GM19099 (cell line): Measurements from ENCODE around the gene F10.

ENCODE experiments used
- POLR2A ChIP-seq: IDR thresholded peaks from 3 replicates; pipeline ENCODE4 v1.6.1; 2011; ENCODE audit warnings: low read depth; ENCODE audit not compliant: insufficient read length; ENCODE audit errors: extremely low read depth

Gene F10

GRCh38 chr13:113122550-113123225 lies at the start of gene F10:
Gene F10, plus strand, starts transcription at chr13:113122799. Its CDS starts 57 bp downstream, at chr13:113122856.
- no peak for TF ChIP-seq POLR2A

- TF ChIP-seq POLR2A, result no peak
Observed at GRCh38 chr13:113073942-113074341, 48.7 kb upstream of the F10 start.

GRCh38 chr13:113074401-113074800 lies 48.2 kb upstream of the F10 start:
- TF ChIP-seq POLR2A, result no peak

- TF ChIP-seq POLR2A, result no peak
Observed at GRCh38 chr13:113074876-113075275, 47.7 kb upstream of the F10 start.

- no peak for TF ChIP-seq POLR2A
Observed at GRCh38 chr13:113075711-113076110, 46.9 kb upstream of the F10 start.

GRCh38 chr13:113076681-113077401 lies 45.8 kb upstream of the F10 start:
- TF ChIP-seq POLR2A, result no peak

- TF ChIP-seq POLR2A, result no peak
Observed at GRCh38 chr13:113077566-113077952, 45.0 kb upstream of the F10 start.

GRCh38 chr13:113077953-113078901 lies 44.4 kb upstream of the F10 start:
- no peak for TF ChIP-seq POLR2A

GRCh38 chr13:113078902-113079780 lies 43.5 kb upstream of the F10 start:
- no peak for TF ChIP-seq POLR2A

- TF ChIP-seq POLR2A, result no peak
Observed at GRCh38 chr13:113080361-113080831, 42.2 kb upstream of the F10 start.

GRCh38 chr13:113080901-113081521 lies 41.6 kb upstream of the F10 start:
- TF ChIP-seq POLR2A, result no peak

- no peak for TF ChIP-seq POLR2A
Observed at GRCh38 chr13:113082198-113083021, 40.2 kb upstream of the F10 start.

GRCh38 chr13:113083022-113083373 lies 39.6 kb upstream of the F10 start:
- TF ChIP-seq POLR2A, result no peak

GRCh38 chr13:113083402-113084061 lies 39.1 kb upstream of the F10 start:
- TF ChIP-seq POLR2A, result no peak
